Sigmoid colon (tissue), 4 donors: Measurements from ENCODE around the gene PEX14.

Experiments
- CTCF ChIP-seq, 4 experiments: fragments of 450-650 bp in 3 of 4; fragments of 200-600 bp in 1 of 4; IDR thresholded peaks; one replicate each; pipeline ENCODE4 v1.5.1; 2016 to 2019; ENCODE audit warnings: antibody characterized with exemption in 4 of 4, mild to moderate bottlenecking in 3 of 4, moderate library complexity in 2 of 4
- POLR2A ChIP-seq, 2 donors: fragments of 450-650 bp; IDR thresholded peaks; one replicate each; pipeline ENCODE4 v1.6.1; 2016; ENCODE audit warnings: antibody characterized with exemption in 2 of 2, mild to moderate bottlenecking in 2 of 2, moderate library complexity in 2 of 2
- POLR2AphosphoS5 ChIP-seq, 4 donors: sonication (generic); formaldehyde crosslinking; IDR thresholded peaks; one replicate each; pipeline ENCODE4 v1.6.1; 2017; ENCODE audit warnings: antibody characterized with exemption in 4 of 4

- TF ChIP-seq CTCF (IDR thresholded peaks at IDR 0.05) (no peak), POLR2AphosphoS5 (IDR thresholded peaks at IDR 0.05) (no peak), POLR2A (IDR thresholded peaks at IDR 0.05) (no peak)
Observed at GRCh38 chr1:10665226-10665625, 190.5 kb downstream of the PEX14 start.
